ENCODE results near the gene IL36G. TPM values are rescaled to one million over a fixed set of nuclear protein-coding genes. Genes with fewer than 3 reads are reported as not detected.
A peak's percentile ranks its signal among the peaks of the same experiment; 100 is the strongest.

IL36G gene
- total RNA-seq, 1 donor from 2014 or later: not detected

DNA sequence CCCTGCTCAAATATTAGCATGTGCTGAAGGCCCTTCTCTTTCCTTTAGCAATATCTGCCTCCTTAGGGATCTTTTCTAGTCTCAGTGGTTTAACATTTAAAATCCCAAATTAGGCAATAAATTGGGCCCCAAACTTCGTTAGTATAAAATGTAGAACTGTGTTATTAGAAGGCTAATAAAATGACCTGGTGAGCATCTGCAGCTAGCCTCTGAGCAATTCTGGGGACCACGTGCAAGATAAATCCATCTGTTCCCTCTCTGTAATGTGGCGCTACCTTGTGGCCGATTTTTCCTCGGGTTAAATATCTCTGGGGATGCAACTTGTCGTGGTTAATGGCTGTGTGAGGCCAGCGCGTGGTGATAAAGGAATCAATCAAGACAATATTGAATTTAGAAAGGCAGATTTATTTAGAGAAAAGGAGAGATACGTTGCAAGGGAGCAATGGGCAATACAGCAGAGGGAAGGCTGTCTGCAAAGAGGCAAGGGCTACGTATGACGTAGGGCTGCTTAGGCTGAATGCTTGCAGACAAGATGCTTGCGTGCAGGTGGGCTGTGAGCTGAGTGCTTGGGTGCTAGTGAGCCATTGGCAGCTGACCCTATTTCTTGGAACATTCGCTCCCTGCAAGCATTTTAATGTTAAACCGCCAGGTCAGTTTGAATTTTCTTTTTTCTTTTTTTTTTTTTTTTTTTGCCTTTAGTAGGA, 18.5 kb upstream of the IL36G start:
- Mint-ChIP-seq H3K4me3 (ENCODE audit: low read depth) (no peak overlapping the region), H3K9me3 (ENCODE audit: low read depth) (no peaks in the 10 kb centered on the region), H3K4me1 (ENCODE audit: low read depth) (no peaks in the 10 kb centered on the region), H3K27ac (no peak overlapping the region), H3K27me3 (peaks cover 4% of the 10 kb centered on the region), H3K36me3 (ENCODE audit: insufficient read depth) (no peaks in the 10 kb centered on the region)
- no peak for DNase-seq (ENCODE audit: low spot score, unreplicated experiment)
- TF ChIP-seq, protein P1, sequence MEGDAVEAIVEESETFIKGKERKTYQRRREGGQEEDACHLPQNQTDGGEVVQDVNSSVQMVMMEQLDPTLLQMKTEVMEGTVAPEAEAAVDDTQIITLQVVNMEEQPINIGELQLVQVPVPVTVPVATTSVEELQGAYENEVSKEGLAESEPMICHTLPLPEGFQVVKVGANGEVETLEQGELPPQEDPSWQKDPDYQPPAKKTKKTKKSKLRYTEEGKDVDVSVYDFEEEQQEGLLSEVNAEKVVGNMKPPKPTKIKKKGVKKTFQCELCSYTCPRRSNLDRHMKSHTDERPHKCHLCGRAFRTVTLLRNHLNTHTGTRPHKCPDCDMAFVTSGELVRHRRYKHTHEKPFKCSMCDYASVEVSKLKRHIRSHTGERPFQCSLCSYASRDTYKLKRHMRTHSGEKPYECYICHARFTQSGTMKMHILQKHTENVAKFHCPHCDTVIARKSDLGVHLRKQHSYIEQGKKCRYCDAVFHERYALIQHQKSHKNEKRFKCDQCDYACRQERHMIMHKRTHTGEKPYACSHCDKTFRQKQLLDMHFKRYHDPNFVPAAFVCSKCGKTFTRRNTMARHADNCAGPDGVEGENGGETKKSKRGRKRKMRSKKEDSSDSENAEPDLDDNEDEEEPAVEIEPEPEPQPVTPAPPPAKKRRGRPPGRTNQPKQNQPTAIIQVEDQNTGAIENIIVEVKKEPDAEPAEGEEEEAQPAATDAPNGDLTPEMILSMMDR (IDR thresholded peaks at IDR 0.05; ENCODE audit: unreplicated experiment): peak; percentile 34

DNA sequence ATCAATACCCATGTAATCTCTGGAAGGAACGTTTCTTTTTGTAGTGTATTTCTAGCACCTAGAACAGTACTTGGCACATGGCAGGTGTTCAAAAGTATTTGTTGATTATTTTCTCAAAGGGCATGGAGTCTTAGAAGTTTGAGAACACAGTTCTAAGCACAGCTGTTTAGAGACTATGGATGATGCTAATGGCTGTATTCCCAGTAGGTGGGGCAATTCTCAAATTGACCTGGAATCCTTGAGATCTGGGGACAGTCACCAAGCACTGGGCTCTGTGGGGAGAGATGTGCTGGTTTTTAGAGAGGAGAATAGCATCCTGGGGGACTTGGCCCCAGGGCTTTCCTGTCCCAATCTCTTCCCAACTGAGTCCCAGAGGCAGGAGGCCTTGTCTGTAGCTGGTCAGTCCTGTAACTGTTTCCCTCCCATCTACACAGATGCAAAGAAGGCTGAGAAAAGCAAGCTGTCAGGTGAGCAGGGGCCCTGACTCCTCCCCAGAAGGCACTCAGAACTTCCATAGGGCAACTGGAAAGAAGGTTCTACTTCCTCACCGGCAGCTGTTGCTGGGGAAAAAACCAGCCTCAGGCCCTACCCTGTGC, 17.5 kb upstream of the IL36G start:
- Mint-ChIP-seq H3K9me3 (ENCODE audit: low read depth) (no peaks in the 10 kb centered on the region), H3K27ac (no peak overlapping the region), H3K4me1 (ENCODE audit: low read depth) (no peaks in the 10 kb centered on the region), H3K27me3 (peaks cover 4% of the 10 kb centered on the region), H3K36me3 (ENCODE audit: insufficient read depth) (no peaks in the 10 kb centered on the region), H3K4me3 (ENCODE audit: low read depth) (no peak overlapping the region)
- DNase-seq (ENCODE audit: low spot score, unreplicated experiment): no peak
- TF ChIP-seq, protein P1 (IDR thresholded peaks at IDR 0.05; ENCODE audit: unreplicated experiment): no peak

DNA sequence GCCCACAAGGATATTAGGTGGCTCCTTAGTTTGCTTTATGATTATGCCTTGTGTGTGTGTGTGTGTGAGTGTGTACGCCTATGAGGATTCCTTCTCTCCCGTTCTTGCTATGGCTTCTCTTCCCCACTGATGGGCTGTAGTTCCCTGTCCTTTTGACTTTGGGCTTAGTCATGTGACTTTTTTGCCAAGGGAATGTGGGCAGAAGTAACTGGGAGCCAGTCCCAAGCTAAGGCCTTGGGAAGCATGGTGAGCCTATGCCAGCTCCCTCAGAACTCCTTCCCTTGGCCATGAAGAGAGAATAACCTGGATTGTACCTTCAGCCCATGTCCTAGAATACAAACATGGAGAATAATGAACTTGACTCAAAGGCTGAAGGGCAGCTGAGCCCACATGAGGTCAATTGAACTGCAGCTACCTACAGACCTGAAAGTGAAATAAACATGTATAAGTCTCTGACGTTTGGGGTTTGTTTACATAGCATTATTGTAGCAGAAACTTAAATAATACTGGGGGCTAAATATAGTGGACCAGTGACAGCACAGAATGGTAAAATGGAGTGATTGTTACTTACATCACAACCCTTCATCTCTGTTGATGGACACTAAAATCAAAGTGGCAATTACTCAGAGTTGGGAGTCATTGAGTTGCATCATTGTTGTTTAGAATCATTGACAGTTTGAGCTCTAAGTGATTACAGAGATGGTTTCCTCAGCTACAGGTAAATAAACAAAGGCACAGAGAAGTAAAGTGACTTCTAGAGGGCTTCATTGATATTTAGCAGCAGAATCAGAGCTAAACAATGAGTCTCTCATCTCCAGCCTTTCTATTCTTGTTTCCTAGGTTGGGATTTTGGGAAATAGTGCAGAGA, 15.3 kb upstream of the IL36G start:
- H3K27ac Mint-ChIP-seq: no peak overlapping the region
- no peaks in the 10 kb centered on the region for H3K9me3 Mint-ChIP-seq (ENCODE audit: low read depth)
- no peaks in the 10 kb centered on the region for H3K4me1 Mint-ChIP-seq (ENCODE audit: low read depth)
- H3K36me3 Mint-ChIP-seq (ENCODE audit: insufficient read depth): no peaks in the 10 kb centered on the region
- no peak overlapping the region for H3K4me3 Mint-ChIP-seq (ENCODE audit: low read depth)
- no peak for DNase-seq (ENCODE audit: low spot score, unreplicated experiment)
- TF ChIP-seq, protein P1 (IDR thresholded peaks at IDR 0.05; ENCODE audit: unreplicated experiment): no peak
- H3K27me3 Mint-ChIP-seq: peaks cover 4% of the 10 kb centered on the region

DNA sequence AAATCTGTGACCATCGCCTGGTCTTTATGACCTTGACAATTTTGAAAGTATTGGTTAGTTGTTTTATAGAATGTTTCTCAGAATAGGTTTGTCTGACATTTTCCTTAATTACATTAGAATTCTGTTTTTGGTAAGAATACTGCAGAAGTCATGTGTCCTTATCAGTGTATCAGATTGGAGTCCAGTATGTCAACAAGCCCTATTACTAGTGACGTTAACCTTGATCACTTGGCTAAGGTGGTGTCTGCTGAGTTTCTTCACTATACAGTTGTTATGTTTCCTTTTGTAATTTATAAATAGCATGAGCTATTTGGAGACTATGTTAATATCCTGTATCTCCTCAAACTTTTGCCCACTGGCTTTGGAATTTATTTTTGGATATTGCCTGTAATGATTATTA, 10.8 kb upstream of the IL36G start:
- Mint-ChIP-seq H3K36me3 (ENCODE audit: insufficient read depth) (no peaks in the 10 kb centered on the region), H3K4me1 (ENCODE audit: low read depth) (no peaks in the 10 kb centered on the region), H3K4me3 (ENCODE audit: low read depth) (no peak overlapping the region), H3K27me3 (peaks cover 24% of the 10 kb centered on the region), H3K27ac (no peak overlapping the region), H3K9me3 (ENCODE audit: low read depth) (no peaks in the 10 kb centered on the region)
- TF ChIP-seq, protein P1 (IDR thresholded peaks at IDR 0.05; ENCODE audit: unreplicated experiment): no peak
- no peak for DNase-seq (ENCODE audit: low spot score, unreplicated experiment)

DNA sequence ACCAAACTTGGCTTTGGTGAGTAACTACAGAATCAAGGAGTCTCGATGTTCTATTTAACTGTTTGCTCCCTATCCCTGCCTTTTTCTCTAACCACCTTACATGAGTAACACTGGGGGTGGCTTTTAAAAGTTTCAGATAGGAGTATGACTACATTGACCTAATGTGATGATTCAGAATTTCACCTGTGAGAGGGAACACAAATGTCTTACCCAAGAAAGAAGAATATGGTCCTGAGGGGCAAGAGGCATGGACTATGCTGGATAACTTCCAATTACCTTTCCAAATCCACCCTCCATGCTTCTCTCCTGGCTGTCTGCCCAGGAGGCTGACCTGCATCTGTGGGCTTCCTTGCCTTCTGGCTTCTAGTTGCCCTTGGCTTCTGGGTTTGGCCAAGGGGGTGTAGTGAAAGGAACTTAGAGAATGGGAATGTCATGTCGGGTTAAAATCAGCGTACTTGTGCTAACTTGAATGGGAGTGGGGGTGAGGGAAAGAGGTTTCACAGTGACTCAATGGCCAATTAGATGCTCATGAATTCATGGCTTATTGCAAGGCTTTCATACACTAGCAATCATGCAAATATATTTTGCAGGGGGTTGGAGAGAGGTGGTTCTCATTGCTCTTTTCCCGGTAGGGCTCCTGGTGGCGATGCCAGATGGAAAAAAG, 5.3 kb upstream of the IL36G start:
- Mint-ChIP-seq H3K9me3 (ENCODE audit: low read depth) (no peaks in the 10 kb centered on the region), H3K4me1 (ENCODE audit: low read depth) (no peaks in the 10 kb centered on the region), H3K27me3 (peaks cover 36% of the 10 kb centered on the region), H3K27ac (no peak overlapping the region), H3K4me3 (ENCODE audit: low read depth) (no peak overlapping the region), H3K36me3 (ENCODE audit: insufficient read depth) (no peaks in the 10 kb centered on the region)
- no peak for DNase-seq (ENCODE audit: low spot score, unreplicated experiment)
- TF ChIP-seq, protein P1 (IDR thresholded peaks at IDR 0.05; ENCODE audit: unreplicated experiment): no peak
